ENCODE measurements around the gene FRMD3.

Gene FRMD3

GRCh38 chr9:83491995-83492394 is 46.2 kb downstream of the FRMD3 start:
- no peak overlapping the region for H3K4me3 ChIP-seq (ENCODE audit: low read depth, low read length)
- TF ChIP-seq MYC (IDR thresholded peaks at IDR 0.05; ENCODE audit: low read depth, low read length) (no peak), MAX (IDR thresholded peaks at IDR 0.05; ENCODE audit: low read depth, low read length) (no peak), CTCF (IDR thresholded peaks at IDR 0.05; ENCODE audit: low read depth, low read length) (no peak), POLR2A (IDR thresholded peaks at IDR 0.05; ENCODE audit: extremely low read depth, insufficient read length) (no peak)
- no peak for DNase-seq (ENCODE audit: low read depth)

GRCh38 chr9:83491413-83491812 is 46.8 kb downstream of the FRMD3 start:
- no peak for TF ChIP-seq MYC (IDR thresholded peaks at IDR 0.05; ENCODE audit: low read depth, low read length)
- TF ChIP-seq POLR2A (IDR thresholded peaks at IDR 0.05; ENCODE audit: extremely low read depth, insufficient read length), result no peak
- TF ChIP-seq MAX (IDR thresholded peaks at IDR 0.05; ENCODE audit: low read depth, low read length), result no peak
- no peak for TF ChIP-seq CTCF (IDR thresholded peaks at IDR 0.05; ENCODE audit: low read depth, low read length)
- no peak overlapping the region for H3K4me3 ChIP-seq (ENCODE audit: low read depth, low read length)
- DNase-seq (ENCODE audit: low read depth), result no peak

- TF ChIP-seq MYC (IDR thresholded peaks at IDR 0.05; ENCODE audit: low read depth, low read length) (no peak), CTCF (IDR thresholded peaks at IDR 0.05; ENCODE audit: low read depth, low read length) (no peak), MAX (IDR thresholded peaks at IDR 0.05; ENCODE audit: low read depth, low read length) (no peak), POLR2A (IDR thresholded peaks at IDR 0.05; ENCODE audit: extremely low read depth, insufficient read length) (no peak)
- H3K4me3 ChIP-seq (ENCODE audit: low read depth, low read length), result no peak overlapping the region
- no peak for DNase-seq (ENCODE audit: low read depth)
Observed at GRCh38 chr9:83489961-83490360, 48.2 kb downstream of the FRMD3 start.

- TF ChIP-seq MYC (IDR thresholded peaks at IDR 0.05; ENCODE audit: low read depth, low read length) (no peak), MAX (IDR thresholded peaks at IDR 0.05; ENCODE audit: low read depth, low read length) (no peak), POLR2A (IDR thresholded peaks at IDR 0.05; ENCODE audit: extremely low read depth, insufficient read length) (no peak), CTCF (IDR thresholded peaks at IDR 0.05; ENCODE audit: low read depth, low read length) (no peak)
- DNase-seq (ENCODE audit: low read depth), result no peak
- H3K4me3 ChIP-seq (ENCODE audit: low read depth, low read length), result no peak overlapping the region
Observed at GRCh38 chr9:83484990-83485389, 53.2 kb downstream of the FRMD3 start.

- H3K4me3 ChIP-seq (ENCODE audit: low read depth, low read length), result no peak overlapping the region
- TF ChIP-seq CTCF (IDR thresholded peaks at IDR 0.05; ENCODE audit: low read depth, low read length) (no peak), MAX (IDR thresholded peaks at IDR 0.05; ENCODE audit: low read depth, low read length) (no peak), MYC (IDR thresholded peaks at IDR 0.05; ENCODE audit: low read depth, low read length) (no peak)
- DNase-seq (ENCODE audit: low read depth), result no peak
Observed at GRCh38 chr9:83483223-83483622, 55.0 kb downstream of the FRMD3 start.

GRCh38 chr9:83479765-83480164 is 58.4 kb downstream of the FRMD3 start:
- TF ChIP-seq MAX (IDR thresholded peaks at IDR 0.05; ENCODE audit: low read depth, low read length) (no peak), POLR2A (IDR thresholded peaks at IDR 0.05; ENCODE audit: extremely low read depth, insufficient read length) (no peak), MYC (IDR thresholded peaks at IDR 0.05; ENCODE audit: low read depth, low read length) (no peak), CTCF (IDR thresholded peaks at IDR 0.05; ENCODE audit: low read depth, low read length) (no peak)
- no peak overlapping the region for H3K4me3 ChIP-seq (ENCODE audit: low read depth, low read length)
- no peak for DNase-seq (ENCODE audit: low read depth)

Data from NB4 (cell line).